ENCODE measurements around the gene BACH2.

DNA sequence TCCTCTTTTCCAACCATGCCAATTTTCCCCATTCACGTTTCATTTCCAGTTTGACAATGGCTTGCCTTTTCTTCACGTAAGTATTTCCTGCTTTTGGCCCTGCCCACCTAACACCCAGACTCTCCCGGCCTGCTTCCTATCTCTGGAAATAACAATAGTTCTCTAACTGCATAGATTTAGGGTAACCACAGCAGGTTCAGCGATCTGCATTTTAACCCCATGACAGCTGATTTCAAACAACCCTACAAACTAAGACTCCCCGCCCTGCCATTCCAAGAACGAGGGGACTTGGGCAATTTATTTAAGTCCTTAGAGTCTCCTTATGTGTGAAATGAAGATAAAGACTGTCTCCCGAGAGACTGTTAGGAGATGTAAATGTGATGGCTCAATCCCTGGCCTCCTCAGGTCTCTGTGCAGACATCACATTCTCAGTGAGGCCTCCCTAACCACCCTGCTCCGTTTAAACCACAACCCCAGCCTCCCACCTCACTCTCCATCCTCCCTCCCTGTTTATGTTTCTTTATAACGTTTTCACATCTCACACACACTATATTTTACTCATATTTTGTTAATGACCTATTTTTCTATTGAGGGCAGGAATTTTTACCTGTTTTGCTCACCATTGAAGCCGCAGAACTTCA is 267.5 kb downstream of the BACH2 start:
- TF ChIP-seq, protein P1, sequence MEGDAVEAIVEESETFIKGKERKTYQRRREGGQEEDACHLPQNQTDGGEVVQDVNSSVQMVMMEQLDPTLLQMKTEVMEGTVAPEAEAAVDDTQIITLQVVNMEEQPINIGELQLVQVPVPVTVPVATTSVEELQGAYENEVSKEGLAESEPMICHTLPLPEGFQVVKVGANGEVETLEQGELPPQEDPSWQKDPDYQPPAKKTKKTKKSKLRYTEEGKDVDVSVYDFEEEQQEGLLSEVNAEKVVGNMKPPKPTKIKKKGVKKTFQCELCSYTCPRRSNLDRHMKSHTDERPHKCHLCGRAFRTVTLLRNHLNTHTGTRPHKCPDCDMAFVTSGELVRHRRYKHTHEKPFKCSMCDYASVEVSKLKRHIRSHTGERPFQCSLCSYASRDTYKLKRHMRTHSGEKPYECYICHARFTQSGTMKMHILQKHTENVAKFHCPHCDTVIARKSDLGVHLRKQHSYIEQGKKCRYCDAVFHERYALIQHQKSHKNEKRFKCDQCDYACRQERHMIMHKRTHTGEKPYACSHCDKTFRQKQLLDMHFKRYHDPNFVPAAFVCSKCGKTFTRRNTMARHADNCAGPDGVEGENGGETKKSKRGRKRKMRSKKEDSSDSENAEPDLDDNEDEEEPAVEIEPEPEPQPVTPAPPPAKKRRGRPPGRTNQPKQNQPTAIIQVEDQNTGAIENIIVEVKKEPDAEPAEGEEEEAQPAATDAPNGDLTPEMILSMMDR (IDR thresholded peaks at IDR 0.05; ENCODE audit: low read depth, low read length, poor library complexity, severe bottlenecking): no peak
- no peak for TF ChIP-seq EZH2phosphoT487 (IDR thresholded peaks at IDR 0.05; ENCODE audit: borderline replicate concordance, low read length)
